Measurements from ENCODE around the gene ELK3.

Gene ELK3

DNA sequence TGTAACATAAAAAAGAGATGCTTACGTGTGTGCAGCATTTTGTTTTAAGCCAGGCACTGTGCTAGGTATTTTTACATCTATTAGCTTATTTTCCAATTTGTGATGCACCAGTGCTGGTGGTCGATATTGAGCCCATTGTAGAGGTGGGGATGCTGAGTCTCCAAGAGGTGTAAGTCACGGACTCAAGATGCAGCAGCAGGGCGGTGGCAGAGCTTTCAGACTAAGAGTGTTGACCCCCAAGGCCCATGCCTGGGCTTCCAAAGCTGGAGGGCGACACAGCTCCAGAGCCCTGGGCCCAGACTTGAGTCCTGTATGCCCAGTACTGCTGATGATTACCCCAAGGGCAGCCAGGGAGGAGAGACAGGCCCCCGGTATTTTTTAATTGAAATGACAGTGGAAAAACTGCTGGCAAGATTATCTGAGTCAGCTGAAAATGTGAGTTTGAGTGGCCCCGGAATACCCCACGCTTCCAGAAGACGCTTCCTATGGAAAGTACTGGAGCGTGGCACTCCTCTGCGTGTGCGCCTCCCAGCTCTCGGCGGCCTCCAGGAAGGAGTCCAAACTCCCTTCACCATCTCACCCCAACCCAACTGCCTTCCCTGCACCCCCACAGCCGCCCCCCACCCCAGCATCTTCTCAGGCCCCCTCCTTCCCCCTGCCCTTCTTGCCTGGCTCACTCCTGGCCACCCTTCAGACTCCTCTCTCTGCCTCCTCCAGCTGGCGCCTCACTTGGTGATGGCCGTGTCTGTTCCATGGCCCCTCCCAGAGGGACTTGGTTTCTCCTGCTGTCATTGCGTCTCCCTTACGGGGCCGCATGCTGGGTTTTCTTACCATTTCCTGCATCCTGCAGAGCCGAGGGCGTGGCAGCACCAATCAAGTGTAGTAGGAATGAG is 40.7 kb downstream of the ELK3 start:
- no peak for DNase-seq (ENCODE audit: low read depth)

DNA sequence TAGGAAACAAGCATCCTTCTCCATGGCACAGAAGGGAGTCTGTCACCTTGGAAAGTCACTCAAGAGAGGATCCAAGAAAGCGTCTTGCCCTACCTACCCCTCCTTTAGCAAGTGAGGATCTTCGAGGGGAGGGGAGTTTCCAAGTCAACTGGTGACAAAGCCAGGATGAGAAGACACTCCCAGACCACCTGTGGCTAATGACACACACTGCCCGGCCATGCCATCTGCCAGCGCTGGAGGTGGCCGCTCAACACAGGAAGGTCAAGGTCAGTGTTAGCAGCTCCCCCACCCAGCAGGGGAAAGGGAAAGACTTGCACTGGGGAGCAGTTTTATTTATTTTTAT is 41.3 kb downstream of the ELK3 start:
- no peak for DNase-seq (ENCODE audit: low read depth)

DNA sequence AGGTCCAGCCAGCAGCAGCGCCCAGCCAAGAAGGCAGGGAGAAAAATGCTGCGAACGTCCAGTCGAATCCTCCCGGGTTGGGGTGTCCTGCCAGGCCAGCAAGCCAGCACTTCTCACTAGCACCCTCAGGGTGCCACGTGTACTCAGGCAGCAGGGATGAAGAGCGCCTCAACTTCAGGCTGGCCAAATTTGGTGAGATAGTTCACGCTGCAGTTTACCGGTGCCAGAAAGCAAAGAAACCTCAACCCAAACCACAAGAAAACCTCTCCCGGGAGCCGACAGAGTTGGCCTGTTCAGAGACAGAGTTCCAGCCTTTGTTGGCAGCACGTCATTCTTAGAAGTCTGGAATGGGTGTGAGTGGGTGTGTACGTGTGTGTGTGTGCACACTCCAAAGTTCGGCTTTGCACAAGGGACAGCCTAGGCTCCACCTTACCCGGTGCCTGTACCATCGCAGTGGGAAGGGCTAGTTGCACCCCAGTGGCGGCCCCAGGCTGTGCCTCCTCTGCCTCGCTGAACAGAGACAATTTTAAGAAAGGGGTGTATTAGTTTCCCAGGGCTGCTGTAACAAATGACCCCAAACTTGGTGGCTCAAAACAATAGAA is 42.1 kb downstream of the ELK3 start:
- no peak for DNase-seq (ENCODE audit: low read depth)

DNA sequence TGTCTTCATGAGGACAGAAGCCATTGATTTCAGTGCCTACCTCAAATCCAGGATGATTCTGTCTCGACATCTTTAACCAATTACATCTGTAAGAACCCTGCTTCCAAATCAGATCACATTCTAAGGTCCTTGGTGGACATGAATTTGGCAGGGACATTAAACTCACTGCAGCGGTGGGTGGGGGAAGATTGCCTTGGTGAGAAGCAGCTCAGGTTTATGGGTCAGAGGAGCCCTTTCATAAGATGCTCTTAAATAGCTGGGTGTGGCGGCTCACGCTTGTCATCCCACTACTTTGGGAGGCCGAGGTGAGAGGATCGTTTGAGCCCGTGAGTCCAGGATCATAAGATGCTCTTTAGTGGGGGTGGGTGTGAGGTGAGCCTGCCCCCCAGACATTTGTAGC is 42.9 kb downstream of the ELK3 start:
- no peak for DNase-seq (ENCODE audit: low read depth)

DNA sequence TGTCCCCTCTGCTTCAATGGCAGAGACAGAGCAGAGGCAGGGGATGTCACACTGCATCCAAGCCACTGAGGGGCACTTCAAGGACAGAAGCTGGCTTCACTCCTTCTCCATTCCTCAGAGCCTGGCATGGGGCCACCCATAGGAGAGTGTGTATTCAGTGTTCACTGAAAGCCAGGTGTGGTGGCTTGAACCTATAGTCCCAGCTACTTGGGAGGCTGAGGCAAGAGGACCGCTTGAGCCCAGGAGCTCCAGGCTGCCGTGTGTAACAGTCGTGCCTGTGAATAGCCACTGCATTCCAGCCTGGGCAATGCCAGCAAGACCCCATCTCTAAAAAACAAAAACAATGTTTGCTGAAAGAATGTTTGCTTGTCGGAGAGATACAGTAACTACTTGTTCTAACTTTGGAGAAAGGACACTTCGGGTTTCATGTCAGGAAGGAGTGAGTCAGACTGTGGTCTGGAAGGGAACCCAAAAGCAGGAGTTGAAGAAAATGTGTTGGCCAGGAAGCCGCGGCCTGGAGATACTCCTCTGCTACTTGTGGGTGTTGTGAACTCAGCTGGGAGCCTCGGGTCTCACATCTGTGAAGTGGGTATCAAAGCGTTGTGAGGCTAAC is 43.4 kb downstream of the ELK3 start:
- peak; percentile 32 for DNase-seq (ENCODE audit: low read depth)

DNA sequence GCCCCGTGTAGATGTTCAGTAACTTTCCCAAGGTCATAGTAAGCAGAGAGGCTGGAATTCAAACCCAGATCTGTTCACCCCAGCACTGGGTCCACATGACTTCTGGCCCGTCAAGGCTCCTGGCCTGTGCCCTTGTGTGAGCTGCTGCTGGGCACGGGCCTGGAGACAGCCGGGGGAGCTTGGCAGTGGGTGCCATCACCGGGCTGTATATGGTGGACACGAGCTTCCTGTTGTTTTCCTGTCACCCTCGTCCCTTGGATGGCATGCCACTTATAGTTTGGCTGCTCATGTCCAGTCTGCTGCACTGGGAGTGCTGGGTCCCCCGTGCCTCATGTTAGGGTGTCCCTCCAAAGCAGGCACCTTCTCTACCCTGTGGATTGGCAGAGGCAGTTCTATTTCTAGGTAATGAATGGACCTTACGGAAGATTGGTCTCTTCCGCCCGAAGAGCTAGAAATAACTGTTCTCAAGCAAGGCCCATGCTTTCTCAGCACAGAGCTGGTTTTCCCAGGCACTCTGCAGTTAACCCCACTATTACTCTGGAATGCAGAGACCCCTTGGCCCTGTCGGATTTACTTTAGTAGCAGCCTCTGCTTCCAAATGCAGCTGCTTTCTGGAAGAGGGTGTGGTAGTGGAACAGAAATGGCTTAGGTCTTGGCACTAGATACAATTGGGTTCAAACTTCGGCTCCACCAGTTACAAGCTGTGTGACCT is 44.3 kb downstream of the ELK3 start:
- no peak for DNase-seq (ENCODE audit: low read depth)

DNA sequence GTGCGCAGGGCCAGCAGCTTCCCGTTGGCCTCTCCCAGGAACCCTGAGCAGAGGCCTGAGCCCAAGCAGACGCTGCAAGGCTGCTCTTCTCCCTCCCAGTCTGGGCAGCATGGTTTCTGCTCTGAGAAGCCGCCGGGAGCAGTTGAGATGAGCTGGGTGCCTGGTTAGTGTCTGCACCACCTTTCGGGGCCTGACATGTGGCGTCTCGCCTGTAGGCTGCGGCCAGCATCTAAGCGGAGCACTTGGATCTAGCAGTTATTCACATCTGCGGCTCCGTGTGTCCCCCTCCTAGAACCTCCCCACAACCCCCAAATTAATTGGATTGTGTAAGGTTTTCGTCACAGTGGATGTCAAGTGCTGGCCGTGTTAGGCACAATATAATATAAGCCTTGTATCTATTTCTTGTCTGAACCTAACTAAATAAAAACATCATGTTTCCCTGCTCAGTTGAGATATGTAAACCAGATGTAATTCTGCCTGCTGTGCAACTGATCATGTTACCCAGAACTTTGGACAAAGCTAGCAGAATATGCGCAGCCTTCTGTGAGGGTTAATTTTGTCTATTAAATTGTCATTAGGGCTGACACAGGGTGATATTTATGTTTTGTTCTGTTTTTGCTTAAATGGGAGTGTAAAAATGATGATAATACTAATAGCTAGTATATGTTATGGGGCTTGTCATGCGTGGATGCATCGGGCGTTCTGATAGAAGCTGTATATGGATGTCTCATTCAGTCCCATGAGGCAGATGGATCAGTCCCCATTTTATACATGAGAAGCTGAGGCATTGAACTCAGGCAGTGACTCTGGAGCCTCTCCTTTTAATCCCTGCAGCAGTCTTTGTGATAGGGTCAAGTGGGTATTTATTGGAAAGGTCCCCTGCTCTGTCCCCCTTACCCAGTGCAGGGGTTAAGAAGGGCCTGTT is 45.8 kb downstream of the ELK3 start:
- no peak for DNase-seq (ENCODE audit: low read depth)

DNA sequence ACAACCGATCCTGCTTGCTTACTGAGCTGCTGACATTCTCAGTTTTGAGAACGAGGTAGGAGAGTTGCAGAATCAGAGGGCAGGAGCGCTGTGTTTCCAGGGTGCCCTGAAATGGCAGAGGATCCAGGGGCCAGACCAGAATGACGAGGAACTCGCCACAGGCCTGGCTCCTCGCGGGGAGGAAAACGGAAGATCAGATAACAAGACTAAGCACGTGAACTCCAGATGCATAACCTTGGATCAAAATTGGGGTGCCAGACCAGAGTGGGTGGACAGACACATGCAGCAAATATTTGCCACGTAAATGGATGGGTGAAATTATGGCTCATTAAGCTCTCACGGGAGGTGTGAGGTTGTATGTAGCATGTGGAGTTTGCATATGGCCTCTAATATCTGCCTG is 46.5 kb downstream of the ELK3 start:
- no peak for DNase-seq (ENCODE audit: low read depth)

DNA sequence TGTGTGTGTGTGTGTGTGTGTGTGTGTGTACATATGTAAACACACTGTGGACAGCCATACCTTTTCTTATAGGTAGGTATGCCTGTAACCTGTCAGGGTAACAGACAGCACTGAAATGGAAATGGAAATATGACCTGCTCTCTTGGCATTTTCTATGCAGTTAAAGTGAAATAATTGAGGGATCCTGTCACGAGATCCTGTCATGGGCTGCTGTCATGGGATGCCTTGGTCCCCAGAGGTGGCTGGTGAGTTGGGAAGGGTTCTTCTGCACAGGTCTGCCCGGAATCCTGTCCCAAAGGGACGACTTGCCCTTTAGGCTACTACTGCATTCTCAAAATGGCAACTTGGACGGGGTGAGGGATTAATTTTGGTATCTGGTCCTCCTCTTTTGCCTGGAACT is 47.3 kb downstream of the ELK3 start:
- no peak for DNase-seq (ENCODE audit: low read depth)

DNA sequence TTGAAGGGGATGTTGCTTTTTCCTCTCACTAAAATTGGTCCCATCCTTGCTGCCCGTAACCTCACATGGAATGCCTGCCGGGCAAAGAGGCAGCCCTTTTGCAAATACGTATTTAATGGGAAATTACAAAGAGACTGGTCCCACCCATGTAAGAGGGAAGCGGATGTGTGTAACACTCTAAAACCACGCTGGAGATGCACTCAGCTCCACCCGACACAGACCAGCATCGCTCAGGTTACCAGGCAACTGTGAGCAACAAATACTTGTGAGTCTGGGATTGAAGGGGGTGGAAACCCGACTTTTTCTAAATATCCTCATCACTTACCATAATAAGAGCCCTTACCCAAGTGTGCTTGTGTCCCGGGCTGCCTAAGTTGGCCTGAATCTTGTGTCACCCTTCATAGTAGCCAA is 47.7 kb downstream of the ELK3 start:
- DNase-seq (ENCODE audit: low read depth): peak; percentile 19

DNA sequence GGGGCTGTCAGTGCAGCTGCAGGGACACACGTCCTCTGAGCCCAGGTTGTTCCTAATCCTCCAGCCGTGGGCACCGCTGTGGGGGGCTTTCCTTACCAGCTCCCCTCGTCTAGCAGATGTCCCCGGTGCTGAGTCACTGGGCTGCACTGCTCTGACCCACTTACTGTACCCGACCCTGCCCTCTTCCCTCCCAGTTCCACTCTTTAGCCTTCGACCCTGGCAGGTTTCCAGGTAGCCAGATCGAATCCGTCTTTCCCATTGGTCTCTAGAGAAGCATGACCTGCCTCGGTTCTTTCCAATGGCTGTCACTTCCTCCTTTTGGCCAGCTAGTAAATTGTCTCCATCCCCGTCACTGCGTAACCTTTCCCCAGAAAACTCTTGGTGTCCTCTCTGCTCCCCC is 48.4 kb downstream of the ELK3 start:
- no peak for DNase-seq (ENCODE audit: low read depth)

DNA sequence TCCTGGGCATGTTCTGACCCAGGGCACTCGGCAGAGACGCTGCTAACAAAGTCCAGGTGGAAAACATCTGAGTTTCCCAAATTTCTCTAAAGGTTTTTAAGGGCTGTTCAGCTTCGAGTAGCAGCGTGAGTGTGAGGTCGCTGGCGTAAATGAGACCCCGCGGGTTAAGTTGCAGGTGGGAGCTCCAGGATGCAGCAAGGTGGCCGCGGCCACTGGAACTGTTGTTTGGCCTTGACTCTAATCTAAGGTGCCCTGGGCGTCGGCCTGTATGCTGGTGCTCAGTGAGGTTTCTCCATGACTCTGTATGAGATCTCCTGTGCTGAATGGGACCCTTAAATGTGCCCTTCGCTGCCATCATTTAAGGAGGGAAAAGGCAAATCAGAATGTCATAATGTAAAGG is 50.7 kb downstream of the ELK3 start:
- no peak for DNase-seq (ENCODE audit: low read depth)

DNA sequence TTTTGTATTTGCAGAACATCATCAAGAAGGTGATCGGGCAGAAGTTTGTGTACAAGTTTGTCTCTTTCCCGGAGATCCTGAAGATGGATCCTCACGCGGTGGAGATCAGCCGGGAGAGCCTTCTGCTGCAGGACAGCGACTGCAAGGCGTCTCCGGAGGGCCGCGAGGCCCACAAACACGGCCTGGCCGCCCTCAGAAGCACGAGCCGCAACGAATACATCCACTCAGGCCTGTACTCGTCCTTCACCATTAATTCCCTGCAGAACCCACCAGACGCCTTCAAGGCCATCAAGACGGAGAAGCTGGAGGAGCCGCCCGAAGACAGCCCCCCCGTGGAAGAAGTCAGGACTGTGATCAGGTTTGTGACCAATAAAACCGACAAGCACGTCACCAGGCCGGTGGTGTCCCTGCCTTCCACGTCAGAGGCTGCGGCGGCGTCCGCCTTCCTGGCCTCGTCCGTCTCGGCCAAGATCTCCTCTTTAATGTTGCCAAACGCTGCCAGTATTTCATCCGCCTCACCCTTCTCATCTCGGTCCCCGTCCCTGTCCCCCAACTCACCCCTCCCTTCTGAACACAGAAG is 52.8 kb downstream of the ELK3 start:
- no peak for DNase-seq (ENCODE audit: low read depth)

DNA sequence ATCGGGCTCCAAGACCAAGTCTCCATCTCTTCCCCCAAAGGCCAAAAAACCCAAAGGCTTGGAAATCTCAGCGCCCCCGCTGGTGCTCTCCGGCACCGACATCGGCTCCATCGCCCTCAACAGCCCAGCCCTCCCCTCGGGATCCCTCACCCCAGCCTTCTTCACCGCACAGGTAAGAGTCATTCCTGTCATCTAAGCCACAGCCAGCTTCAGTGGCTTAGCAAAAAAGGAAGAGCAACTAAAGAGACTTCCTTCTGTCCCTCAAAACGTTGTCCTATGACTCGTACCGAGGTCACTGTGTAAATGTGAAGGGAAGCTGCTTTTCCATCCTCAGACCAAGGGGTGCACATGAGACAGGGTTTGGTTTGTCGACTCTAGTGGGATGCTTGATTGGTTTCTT is 53.4 kb downstream of the ELK3 start:
- DNase-seq (ENCODE audit: low read depth): no peak

DNA sequence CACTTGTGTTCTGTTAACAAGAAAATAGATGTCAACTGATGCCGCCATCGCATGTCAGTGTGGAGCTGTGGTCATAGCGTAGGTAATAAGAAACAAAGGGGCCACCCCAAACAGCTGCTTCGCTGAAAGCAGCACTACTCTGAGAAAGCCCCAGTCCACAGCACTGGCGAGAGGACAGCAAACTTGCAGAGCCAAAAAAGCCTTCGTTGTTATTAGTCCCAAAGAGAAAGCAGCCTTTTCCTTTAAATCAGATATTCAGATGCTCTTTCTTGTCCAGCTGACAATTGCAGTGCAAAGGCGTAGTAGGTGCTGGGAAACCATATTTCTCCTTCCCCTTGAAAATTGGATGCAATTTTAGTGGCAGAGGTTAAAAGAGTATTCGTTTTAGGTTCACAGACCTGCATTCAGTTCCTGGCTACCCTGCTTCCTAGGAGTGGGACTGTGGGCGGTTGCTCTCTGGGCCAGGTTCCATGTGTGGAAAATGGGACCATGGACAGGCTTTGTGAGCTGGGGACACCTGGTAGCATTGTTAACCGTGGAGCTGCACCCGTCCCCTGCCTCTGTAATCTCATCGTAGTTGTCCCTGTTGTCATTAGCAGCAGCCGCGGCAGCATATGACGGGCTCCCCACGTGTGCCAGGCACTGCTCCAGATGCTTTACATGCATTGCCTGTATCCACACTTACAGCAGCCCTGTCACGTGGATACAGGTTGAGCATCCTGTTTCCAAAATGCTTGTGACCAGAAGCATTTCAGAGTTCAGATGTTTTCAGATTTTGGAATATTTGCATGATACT is 54.2 kb downstream of the ELK3 start:
- no peak for DNase-seq (ENCODE audit: low read depth)

DNA sequence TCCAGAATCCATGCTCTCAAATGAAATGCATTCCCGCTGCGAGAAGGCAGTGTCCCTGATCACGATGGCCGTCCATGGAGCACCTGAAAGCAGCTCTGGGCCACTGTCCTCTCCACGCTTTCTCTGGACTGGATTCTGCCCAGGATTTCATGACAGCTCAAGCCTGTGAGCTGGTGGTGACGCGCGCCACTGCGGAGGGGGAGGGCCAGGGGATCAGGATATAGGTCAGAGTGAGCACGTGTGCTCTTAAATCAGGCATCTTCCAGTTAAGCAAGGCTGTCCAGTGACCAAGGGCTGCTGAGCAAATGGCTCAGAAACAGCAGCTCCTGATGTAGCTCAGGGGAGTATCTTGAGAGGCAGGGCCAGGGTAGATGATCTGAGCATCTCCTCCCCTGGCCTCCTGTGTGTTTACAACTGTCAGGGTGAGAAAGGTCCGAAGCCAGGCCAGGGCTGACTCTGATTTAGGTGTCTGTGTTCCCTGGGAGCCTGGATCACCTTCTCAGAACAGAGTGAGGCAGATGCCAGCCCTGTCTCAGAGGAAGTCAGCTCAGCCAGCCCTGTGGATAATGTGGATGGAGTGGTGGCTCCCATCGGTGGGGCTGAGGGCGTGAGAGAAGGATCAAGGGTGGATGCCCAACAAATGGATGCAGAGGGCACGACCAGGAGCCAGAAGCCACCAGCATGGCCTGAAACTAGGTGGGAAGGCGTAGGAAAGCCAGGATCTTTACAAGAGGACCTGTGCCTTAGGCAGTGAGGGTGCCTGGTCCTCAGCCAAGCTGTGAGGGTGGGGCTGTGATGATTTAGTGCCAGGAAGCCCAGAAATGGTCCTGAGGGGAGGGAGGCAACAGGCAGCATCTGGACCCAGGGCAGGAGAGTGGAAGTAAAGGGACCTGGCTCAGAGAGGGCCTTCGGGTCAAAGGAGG is 55.3 kb downstream of the ELK3 start:
- DNase-seq (ENCODE audit: low read depth): no peak

DNA sequence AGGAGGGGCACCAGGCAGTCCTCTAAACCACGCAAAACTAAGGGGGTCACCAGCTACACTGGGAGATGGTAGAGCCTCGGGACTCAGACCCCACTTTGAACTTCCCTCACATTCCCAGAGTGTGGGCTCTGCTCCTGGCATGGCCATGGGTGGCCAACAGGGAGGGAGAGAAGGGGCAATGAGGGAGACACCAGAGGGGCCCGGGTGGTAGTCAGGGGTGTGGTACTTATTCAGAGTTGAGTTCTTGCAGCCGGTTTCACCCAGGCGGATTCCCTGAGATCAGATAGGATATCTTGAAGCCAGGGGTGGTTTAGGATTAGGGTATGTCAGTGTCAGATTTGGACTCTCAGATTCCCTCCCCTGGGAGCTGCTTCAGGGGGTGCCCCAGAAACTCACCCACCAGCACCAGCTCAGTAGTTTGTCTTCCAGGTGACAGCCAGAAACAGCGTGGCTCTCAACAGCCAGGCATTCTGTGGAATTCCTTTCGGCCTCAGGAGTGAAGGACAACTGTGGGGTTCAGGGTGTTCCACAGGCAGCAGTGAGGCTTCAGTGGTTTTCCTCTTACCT is 56.0 kb downstream of the ELK3 start:
- DNase-seq (ENCODE audit: low read depth): no peak

DNA sequence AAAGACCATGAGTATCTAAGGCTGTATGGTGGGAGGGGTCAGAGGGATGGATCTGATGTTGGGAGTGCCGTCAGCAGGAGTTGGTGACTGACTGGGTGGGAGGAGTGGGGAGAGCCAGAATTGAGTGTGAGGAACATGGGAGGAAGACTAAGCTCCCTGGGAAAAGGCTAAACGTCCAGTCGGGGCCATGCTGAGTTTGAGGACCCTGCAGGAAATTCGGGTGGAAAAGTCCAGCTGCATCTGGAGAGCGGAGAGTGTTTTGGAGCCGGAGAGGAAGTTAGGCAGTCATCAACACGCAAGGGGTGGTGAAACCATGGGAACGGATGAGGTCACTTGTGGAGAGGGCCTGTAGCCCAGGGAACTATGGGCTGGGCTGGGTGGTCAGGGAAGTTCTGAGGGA is 60.9 kb downstream of the ELK3 start:
- DNase-seq (ENCODE audit: low read depth): no peak
